LNCAP (cell line): ENCODE measurements around the gene FRMD6.

Experiments used
- TF ChIP-seq, protein P1 (sequence below): fragments of 450-650 bp; IDR thresholded peaks from 2 replicates; pipeline ENCODE4 v1.5.1; 2017; ENCODE audit warnings: mild to moderate bottlenecking

Gene FRMD6

DNA sequence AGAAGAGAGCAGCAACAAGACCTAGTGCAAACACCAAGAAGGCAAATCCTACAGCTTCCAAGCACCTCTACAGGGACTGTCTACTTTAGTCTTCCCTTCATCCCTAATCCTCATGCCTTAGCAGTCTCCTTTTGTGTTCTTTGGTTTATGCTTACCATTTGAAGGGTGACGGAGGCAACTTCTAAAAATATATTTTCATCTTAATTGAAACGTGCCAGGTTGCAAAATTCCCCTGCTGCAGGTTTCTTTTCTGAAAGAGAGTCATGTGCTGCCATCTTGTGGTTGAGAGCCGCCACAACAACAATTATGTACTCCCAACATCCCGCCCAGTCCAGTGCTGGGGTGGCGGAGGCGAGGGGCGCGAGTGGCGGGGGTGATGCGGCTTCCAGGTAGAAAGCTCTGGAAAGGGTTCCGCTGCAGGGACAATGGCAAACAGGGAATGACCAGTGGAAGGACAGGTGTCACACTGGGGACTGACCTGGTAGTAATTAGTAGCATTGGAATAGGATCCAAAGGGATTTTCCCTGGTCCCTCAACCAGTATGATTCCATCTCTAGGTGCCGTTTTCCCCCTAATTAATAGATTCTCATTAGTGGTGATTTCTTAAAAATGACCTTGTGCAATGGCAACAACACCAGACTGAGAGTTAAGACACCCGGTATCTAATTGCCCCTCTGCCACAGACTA is 128.4 kb downstream of the FRMD6 start:
- TF ChIP-seq, protein P1, sequence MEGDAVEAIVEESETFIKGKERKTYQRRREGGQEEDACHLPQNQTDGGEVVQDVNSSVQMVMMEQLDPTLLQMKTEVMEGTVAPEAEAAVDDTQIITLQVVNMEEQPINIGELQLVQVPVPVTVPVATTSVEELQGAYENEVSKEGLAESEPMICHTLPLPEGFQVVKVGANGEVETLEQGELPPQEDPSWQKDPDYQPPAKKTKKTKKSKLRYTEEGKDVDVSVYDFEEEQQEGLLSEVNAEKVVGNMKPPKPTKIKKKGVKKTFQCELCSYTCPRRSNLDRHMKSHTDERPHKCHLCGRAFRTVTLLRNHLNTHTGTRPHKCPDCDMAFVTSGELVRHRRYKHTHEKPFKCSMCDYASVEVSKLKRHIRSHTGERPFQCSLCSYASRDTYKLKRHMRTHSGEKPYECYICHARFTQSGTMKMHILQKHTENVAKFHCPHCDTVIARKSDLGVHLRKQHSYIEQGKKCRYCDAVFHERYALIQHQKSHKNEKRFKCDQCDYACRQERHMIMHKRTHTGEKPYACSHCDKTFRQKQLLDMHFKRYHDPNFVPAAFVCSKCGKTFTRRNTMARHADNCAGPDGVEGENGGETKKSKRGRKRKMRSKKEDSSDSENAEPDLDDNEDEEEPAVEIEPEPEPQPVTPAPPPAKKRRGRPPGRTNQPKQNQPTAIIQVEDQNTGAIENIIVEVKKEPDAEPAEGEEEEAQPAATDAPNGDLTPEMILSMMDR: peak; percentile 82
